ENCODE data around the gene CYP17A1. TPM values are rescaled to one million over a fixed set of nuclear protein-coding genes. Genes with fewer than 3 reads are reported as not detected.

CYP17A1 gene
- total and polyA plus RNA-seq, 2 experiments from 2014 or later, result not detected

DNA sequence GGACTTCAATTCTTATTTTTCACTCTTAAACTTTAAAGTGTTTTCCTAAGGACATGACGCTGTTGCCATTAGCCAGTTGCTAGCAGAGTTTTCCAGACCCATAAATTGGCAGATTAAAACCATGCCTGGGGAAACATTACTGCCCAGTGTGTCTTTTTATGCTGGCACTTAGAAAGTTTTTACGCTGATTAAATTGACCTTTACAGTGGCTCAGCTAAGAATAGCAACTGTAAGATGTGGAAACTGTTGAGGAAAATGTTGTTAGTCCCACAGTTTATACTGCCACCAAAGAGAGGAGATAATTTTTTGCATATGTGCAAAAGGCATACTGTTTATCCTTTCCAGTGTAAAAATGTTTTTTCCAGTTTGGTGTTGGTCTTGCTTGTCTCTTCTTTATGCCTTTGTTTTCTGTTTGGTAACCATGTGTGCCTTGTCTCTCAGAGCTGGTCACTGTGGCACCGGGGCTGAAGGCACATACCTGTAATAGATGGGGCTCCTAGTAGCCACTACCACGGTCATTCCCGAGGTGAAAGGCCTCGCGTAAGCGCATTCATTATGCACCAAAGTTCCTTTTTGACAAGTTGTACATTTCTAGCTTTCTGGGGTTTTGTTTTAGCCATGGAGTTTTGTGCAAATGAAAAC lies 45.3 kb downstream of the CYP17A1 start:
- Histone ChIP-seq H3K27me3 (ENCODE audit: insufficient read depth) (no peaks in the 10 kb centered on the region), H4K20me1 (replicated peaks; ENCODE audit: insufficient read depth) (no peaks in the 10 kb centered on the region), H3K36me3 (ENCODE audit: insufficient read depth) (no peaks in the 10 kb centered on the region), H3K4me3 (no peak overlapping the region), H3K79me2 (replicated peaks; ENCODE audit: insufficient read depth) (peaks cover 14% of the 10 kb centered on the region), H3K27ac (ENCODE audit: low read depth) (no peak overlapping the region), H3F3A (replicated peaks; ENCODE audit: low read depth) (no peaks in the 10 kb centered on the region), H2AFZ (no peak overlapping the region), H3K4me2 (no peak overlapping the region), H3K4me1 (ENCODE audit: insufficient read depth) (no peaks in the 10 kb centered on the region), H3K9me2 (ENCODE audit: insufficient read depth) (no peaks in the 10 kb centered on the region)
- TF ChIP-seq NANOG (IDR thresholded peaks at IDR 0.05; ENCODE audit: borderline replicate concordance) (no peak), POLR2AphosphoS5 (IDR thresholded peaks at IDR 0.05; ENCODE audit: low read depth) (no peak), ZNF331 (CRISPR knock-in tag; IDR thresholded peaks at IDR 0.05; ENCODE audit: low read depth) (no peak), CREB1 (CRISPR knock-in tag; IDR thresholded peaks at IDR 0.05; ENCODE audit: low read depth) (no peak), CTCF (conservative IDR thresholded peaks at IDR 0.05; ENCODE audit: low read depth in 2 of 2) (no peak), ETS1 (IDR thresholded peaks at IDR 0.05) (no peak), ZNF114 (CRISPR knock-in tag; IDR thresholded peaks at IDR 0.05) (no peak), EZH2phosphoT487 (IDR thresholded peaks at IDR 0.05; ENCODE audit: unreplicated experiment) (no peak), STAT1 (IDR thresholded peaks at IDR 0.05; ENCODE audit: unreplicated experiment) (no peak), JUNB (IDR thresholded peaks at IDR 0.05; ENCODE audit: unreplicated experiment) (no peak), EZH2 (IDR thresholded peaks at IDR 0.05; ENCODE audit: low read depth, unreplicated experiment) (no peak)
- TF ChIP-seq, protein P1, sequence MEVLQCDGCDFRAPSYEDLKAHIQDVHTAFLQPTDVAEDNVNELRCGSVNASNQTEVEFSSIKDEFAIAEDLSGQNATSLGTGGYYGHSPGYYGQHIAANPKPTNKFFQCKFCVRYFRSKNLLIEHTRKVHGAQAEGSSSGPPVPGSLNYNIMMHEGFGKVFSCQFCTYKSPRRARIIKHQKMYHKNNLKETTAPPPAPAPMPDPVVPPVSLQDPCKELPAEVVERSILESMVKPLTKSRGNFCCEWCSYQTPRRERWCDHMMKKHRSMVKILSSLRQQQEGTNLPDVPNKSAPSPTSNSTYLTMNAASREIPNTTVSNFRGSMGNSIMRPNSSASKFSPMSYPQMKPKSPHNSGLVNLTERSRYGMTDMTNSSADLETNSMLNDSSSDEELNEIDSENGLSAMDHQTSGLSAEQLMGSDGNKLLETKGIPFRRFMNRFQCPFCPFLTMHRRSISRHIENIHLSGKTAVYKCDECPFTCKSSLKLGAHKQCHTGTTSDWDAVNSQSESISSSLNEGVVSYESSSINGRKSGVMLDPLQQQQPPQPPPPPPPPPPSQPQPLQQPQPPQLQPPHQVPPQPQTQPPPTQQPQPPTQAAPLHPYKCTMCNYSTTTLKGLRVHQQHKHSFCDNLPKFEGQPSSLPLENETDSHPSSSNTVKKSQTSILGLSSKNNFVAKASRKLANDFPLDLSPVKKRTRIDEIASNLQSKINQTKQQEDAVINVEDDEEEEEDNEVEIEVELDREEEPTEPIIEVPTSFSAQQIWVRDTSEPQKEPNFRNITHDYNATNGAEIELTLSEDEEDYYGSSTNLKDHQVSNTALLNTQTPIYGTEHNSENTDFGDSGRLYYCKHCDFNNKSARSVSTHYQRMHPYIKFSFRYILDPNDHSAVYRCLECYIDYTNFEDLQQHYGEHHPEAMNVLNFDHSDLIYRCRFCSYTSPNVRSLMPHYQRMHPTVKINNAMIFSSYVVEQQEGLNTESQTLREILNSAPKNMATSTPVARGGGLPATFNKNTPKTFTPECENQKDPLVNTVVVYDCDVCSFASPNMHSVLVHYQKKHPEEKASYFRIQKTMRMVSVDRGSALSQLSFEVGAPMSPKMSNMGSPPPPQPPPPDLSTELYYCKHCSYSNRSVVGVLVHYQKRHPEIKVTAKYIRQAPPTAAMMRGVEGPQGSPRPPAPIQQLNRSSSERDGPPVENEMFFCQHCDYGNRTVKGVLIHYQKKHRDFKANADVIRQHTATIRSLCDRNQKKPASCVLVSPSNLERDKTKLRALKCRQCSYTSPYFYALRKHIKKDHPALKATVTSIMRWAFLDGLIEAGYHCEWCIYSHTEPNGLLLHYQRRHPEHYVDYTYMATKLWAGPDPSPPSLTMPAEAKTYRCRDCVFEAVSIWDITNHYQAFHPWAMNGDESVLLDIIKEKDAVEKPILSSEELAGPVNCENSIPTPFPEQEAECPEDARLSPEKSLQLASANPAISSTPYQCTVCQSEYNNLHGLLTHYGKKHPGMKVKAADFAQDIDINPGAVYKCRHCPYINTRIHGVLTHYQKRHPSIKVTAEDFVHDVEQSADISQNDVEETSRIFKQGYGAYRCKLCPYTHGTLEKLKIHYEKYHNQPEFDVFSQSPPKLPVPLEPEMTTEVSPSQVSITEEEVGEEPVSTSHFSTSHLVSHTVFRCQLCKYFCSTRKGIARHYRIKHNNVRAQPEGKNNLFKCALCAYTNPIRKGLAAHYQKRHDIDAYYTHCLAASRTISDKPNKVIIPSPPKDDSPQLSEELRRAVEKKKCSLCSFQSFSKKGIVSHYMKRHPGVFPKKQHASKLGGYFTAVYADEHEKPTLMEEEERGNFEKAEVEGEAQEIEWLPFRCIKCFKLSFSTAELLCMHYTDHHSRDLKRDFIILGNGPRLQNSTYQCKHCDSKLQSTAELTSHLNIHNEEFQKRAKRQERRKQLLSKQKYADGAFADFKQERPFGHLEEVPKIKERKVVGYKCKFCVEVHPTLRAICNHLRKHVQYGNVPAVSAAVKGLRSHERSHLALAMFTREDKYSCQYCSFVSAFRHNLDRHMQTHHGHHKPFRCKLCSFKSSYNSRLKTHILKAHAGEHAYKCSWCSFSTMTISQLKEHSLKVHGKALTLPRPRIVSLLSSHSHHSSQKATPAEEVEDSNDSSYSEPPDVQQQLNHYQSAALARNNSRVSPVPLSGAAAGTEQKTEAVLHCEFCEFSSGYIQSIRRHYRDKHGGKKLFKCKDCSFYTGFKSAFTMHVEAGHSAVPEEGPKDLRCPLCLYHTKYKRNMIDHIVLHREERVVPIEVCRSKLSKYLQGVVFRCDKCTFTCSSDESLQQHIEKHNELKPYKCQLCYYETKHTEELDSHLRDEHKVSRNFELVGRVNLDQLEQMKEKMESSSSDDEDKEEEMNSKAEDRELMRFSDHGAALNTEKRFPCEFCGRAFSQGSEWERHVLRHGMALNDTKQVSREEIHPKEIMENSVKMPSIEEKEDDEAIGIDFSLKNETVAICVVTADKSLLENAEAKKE (CRISPR knock-in tag; IDR thresholded peaks at IDR 0.05), result no peak
- TF ChIP-seq, protein P2, sequence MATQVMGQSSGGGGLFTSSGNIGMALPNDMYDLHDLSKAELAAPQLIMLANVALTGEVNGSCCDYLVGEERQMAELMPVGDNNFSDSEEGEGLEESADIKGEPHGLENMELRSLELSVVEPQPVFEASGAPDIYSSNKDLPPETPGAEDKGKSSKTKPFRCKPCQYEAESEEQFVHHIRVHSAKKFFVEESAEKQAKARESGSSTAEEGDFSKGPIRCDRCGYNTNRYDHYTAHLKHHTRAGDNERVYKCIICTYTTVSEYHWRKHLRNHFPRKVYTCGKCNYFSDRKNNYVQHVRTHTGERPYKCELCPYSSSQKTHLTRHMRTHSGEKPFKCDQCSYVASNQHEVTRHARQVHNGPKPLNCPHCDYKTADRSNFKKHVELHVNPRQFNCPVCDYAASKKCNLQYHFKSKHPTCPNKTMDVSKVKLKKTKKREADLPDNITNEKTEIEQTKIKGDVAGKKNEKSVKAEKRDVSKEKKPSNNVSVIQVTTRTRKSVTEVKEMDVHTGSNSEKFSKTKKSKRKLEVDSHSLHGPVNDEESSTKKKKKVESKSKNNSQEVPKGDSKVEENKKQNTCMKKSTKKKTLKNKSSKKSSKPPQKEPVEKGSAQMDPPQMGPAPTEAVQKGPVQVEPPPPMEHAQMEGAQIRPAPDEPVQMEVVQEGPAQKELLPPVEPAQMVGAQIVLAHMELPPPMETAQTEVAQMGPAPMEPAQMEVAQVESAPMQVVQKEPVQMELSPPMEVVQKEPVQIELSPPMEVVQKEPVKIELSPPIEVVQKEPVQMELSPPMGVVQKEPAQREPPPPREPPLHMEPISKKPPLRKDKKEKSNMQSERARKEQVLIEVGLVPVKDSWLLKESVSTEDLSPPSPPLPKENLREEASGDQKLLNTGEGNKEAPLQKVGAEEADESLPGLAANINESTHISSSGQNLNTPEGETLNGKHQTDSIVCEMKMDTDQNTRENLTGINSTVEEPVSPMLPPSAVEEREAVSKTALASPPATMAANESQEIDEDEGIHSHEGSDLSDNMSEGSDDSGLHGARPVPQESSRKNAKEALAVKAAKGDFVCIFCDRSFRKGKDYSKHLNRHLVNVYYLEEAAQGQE (IDR thresholded peaks at IDR 0.05; ENCODE audit: unreplicated experiment), result no peak
- ATAC-seq (no peak), DNase-seq (ENCODE audit: low spot score) (no peak)
- H3K4me1 Mint-ChIP-seq, result peaks cover 11% of the 10 kb centered on the region; the same call in 2 of the 3 replicates
- peaks cover 4% of the 10 kb centered on the region; the same call in 1 of the 3 replicates for H3K36me3 Mint-ChIP-seq (ENCODE audit: low read depth)
- H3K9me3 Mint-ChIP-seq, result peaks cover 5% of the 10 kb centered on the region; the same call in 1 of the 3 replicates
- no peak overlapping the region for H3K4me3 Mint-ChIP-seq
- peak overlapping the region; percentile 26; the same call in 1 of the 2 replicates for H3K27ac Mint-ChIP-seq
- H3K27me3 Mint-ChIP-seq (ENCODE audit: insufficient read depth, low read depth, poor library complexity), result no peaks in the 10 kb centered on the region
